Thymus (tissue), 11 donors: ENCODE results near the gene RAN. TPM values are rescaled to one million over a fixed set of nuclear protein-coding genes. Genes with fewer than 3 reads are reported as not detected.
A peak's percentile ranks its signal among the peaks of the same experiment; 100 is the strongest.
"Not testable (repeated sequence)": the region's sequence is repeated elsewhere in the genome, so short reads cannot be mapped to it uniquely, and the experiment has no call there.

ENCODE experiments used
- DNase-seq, 9 donors: peaks; one replicate each; pipeline ENCODE4 v3.0.0-alpha.2; 2013; ENCODE audit warnings: low spot score in 9 of 9, low read depth in 6 of 9, missing footprints in 1 of 9
- H3K27ac ChIP-seq, 2 donors: one replicate each; pipeline ENCODE4 v1.5.1; 2013; ENCODE audit warnings: control low read depth in 1 of 2, low read depth in 1 of 2, low read length in 1 of 2, mild to moderate bottlenecking in 1 of 2, moderate library complexity in 1 of 2
- H3K27me3 ChIP-seq, 2 donors: one replicate each; pipeline ENCODE4 v1.5.1; 2013; ENCODE audit warnings: low read length in 1 of 2; ENCODE audit not compliant: control insufficient read depth in 2 of 2, insufficient read depth in 1 of 2
- H3K36me3 ChIP-seq, 2 donors: one replicate each; pipeline ENCODE4 v1.5.1; 2013; ENCODE audit warnings: low read length in 1 of 2, mild to moderate bottlenecking in 1 of 2, moderate library complexity in 1 of 2; ENCODE audit not compliant: control insufficient read depth in 2 of 2, insufficient read depth in 2 of 2
- H3K4me1 ChIP-seq, 2 donors: one replicate each; pipeline ENCODE4 v1.5.1; 2013; ENCODE audit warnings: low read length in 2 of 2; ENCODE audit not compliant: control insufficient read depth in 2 of 2, insufficient read depth in 2 of 2
- H3K4me3 ChIP-seq, 2 donors: one replicate each; pipeline ENCODE4 v1.5.1; 2013; ENCODE audit warnings: low read length in 2 of 2, control low read depth in 1 of 2, mild to moderate bottlenecking in 1 of 2
- H3K9me3 ChIP-seq, 2 donors: one replicate each; pipeline ENCODE4 v1.5.1; 2013; ENCODE audit warnings: low read length in 1 of 2, mild to moderate bottlenecking in 1 of 2; ENCODE audit not compliant: control insufficient read depth in 2 of 2, insufficient read depth in 1 of 2
- WGBS: extraction: QIAGEN DNeasy Blood & Tissue Kit; methylation state at CpG from one replicate; pipeline ENCODE4 v1.1.7; 2013; 5-methylcytosine and 5-hydroxymethylcytosine counted together
- polyA plus RNA-seq: library from polyadenylated mRNA; stranded (reverse); fragments of 200-250 nt; gene quantifications from one replicate; pipeline ENCODE4 v1.2.3, GENCODE V29; 2013
- total RNA-seq: library from RNA; stranded (reverse); fragments of 120-200 nt; gene quantifications from one replicate; pipeline ENCODE4 v1.2.4, GENCODE V29; 2013
- donor health status: healthy.

The RAN gene
- total and polyA plus RNA-seq, 2 donors = 295 to 1,047 TPM

- WGBS = 99% methylated on average over 6 of the region's 6 CpGs
- Histone ChIP-seq H3K27ac (no peak overlapping the region), H3K4me3 (no peak overlapping the region), H3K4me1 (no peaks in the 10 kb centered on the region), H3K9me3 (peaks cover 1 to 3% of the 10 kb centered on the region in 2 donors), H3K36me3 (no peaks in the 10 kb centered on the region), H3K27me3 (peaks cover 0 to 10% of the 10 kb centered on the region in 2 donors)
- DNase-seq = no peak
These were observed 12.7 kb upstream of the RAN start for GRCh38 chr12:130859161-130859560.

GRCh38 chr12:130860311-130860710, 11.6 kb upstream of the RAN start:
- Histone ChIP-seq H3K27ac (no peak overlapping the region), H3K27me3 (peaks cover 0 to 2% of the 10 kb centered on the region in 2 donors), H3K4me3 (no peak overlapping the region), H3K9me3 (peaks cover 1 to 3% of the 10 kb centered on the region in 2 donors), H3K4me1 (no peaks in the 10 kb centered on the region), H3K36me3 (no peaks in the 10 kb centered on the region)
- no peak for DNase-seq
- WGBS = 95% methylated on average over 9 of the region's 9 CpGs

DNA sequence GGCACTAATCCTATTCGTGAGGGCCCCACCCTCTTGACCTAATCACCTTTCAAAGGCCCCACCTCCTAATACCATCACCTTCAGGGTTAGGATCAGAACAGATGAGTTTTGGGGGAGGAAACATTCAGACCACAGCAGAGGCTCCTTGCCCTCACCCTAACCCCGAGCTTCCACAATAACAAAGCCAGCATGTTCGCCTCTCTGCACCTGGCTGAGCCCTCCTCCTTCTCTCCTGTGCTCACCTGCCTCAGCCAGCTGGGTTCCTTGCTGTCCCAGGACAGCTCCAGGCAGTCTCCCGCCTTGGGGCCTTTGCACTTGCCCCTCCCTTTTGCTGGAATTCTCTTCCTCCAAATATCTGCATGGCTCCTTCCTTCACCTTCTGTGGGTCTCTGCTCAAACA, 9.7 kb upstream of the RAN start:
- WGBS = 91% methylated on average over 4 of the region's 4 CpGs

DNA sequence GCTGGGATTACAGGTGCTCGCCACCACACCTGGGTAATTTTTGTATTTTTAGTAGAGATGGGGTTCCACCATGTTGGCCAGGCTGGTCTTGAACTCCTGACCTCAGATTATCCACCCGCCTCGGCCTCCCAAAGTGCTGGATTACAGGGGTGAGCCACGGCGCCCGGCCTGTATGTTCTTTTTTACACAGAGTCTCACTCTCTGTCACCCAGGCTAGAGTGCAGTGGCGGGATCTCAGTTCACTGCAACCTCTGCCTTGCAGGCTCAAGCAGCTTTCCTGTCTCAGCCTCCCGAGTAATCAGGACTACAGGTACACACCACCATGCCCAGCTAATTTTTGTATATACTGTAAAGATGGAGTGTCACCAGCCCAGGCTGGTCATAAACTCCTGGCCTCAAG, 9.1 kb upstream of the RAN start:
- H3K27me3 ChIP-seq, H3K4me3 ChIP-seq, H3K27ac ChIP-seq, H3K36me3 ChIP-seq, H3K9me3 ChIP-seq, DNase-seq, H3K4me1 ChIP-seq: not testable (repeated sequence)
- 96% methylated on average over 8 of the region's 8 CpGs for WGBS

More for the DNA sequence above, 9.7 kb upstream of the RAN start:
- Histone ChIP-seq H3K4me1 (no peaks in the 10 kb centered on the region), H3K27me3 (no peaks in the 10 kb centered on the region), H3K4me3 (no peak overlapping the region), H3K36me3 (no peaks in the 10 kb centered on the region), H3K27ac (no peak overlapping the region), H3K9me3 (peaks cover 1% of the 10 kb centered on the region in 2 donors)
- no peak for DNase-seq

- Histone ChIP-seq H3K4me3 (no peak overlapping the region), H3K27ac (no peak overlapping the region), H3K36me3 (no peaks in the 10 kb centered on the region), H3K9me3 (peaks cover 0 to 1% of the 10 kb centered on the region in 2 donors), H3K4me1 (peaks cover 0 to 2% of the 10 kb centered on the region in 2 donors), H3K27me3 (no peaks in the 10 kb centered on the region)
- no peak for DNase-seq
- 94% methylated on average over 5 of the region's 5 CpGs for WGBS
These were observed 8.6 kb upstream of the RAN start for GRCh38 chr12:130863298-130863697.

- DNase-seq = peak in 2 of 9 donors; percentile 8 to 31
- WGBS = 37% methylated on average over 4 of the region's 4 CpGs
- no peak overlapping the region for H3K4me3 ChIP-seq
- H3K9me3 ChIP-seq = no peaks in the 10 kb centered on the region
- H3K36me3 ChIP-seq = peaks cover 0 to 8% of the 10 kb centered on the region in 2 donors
- H3K27me3 ChIP-seq = no peaks in the 10 kb centered on the region
- no peak overlapping the region for H3K27ac ChIP-seq
- peaks cover 6 to 20% of the 10 kb centered on the region in 2 donors for H3K4me1 ChIP-seq
These were observed 3.5 kb upstream of the RAN start for GRCh38 chr12:130868412-130868811.

GRCh38 chr12:130870442-130871285, 1.2 kb upstream of the RAN start:
- Histone ChIP-seq H3K27me3 (no peaks in the 10 kb centered on the region), H3K36me3 (peaks cover 17 to 31% of the 10 kb centered on the region in 2 donors), H3K9me3 (no peaks in the 10 kb centered on the region), H3K4me3 (peak overlapping the region; percentile 62 to 87), H3K4me1 (peaks cover 6 to 25% of the 10 kb centered on the region in 2 donors), H3K27ac (peak overlapping the region; percentile 62 to 81)
- WGBS = 65% methylated on average over 31 of the region's 31 CpGs
- DNase-seq = peak in 6 of 9 donors; percentile 39 to 79 (median 54)

DNA sequence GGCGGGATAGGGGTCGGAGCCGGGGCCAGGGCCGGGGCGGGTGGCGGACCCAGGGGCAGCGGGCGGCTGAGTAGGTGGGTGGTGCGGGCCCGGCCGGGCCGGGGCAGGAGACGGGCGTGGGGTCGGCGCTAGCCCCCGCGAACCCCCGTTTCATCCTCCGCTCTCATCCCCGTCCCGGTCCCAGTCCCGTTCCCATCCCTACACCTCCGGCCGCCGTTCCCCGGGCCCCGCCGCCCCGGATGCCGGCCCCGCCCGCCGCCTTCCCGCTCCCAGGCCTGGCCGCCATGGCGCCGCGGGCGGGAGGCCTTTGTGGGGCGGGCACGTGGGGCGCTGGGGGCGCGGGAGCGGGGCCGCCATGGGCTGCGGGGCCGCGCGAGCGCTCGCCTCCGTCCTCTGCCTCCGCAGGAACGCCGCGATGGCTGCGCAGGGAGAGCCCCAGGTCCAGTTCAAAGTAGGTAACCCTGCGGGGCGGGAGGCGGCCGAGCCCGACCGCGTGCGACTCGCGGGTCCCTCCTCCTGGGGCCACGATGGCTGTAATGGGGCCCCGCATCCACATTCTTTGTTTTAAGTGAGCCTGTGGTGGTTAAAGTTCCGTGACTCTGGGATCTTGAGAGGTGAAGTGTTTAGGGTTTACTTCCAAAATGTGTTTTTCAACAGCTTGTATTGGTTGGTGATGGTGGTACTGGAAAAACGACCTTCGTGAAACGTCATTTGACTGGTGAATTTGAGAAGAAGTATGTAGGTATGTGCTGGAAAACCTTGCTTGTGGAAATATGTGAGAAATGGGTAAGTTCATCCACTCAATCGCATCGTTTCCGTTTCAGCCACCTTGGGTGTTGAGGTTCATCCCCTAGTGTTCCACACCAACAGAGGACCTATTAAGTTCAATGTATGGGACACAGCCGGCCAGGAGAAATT, 572 bp downstream of the RAN start:
- no peaks in the 10 kb centered on the region for H3K9me3 ChIP-seq
- H3K4me3 ChIP-seq = peak overlapping the region; percentile 76 to 87
- H3K27ac ChIP-seq = peak overlapping the region; percentile 61 to 90
- H3K36me3 ChIP-seq = peaks cover 20 to 43% of the 10 kb centered on the region in 2 donors
- peaks cover 6 to 25% of the 10 kb centered on the region in 2 donors for H3K4me1 ChIP-seq
- WGBS = 1% methylated on average over 75 of the region's 79 CpGs
- peak in 4 of 9 donors; percentile 33 to 66 (median 38) for DNase-seq
- no peaks in the 10 kb centered on the region for H3K27me3 ChIP-seq
